ENCODE results near the gene FZR1. TPM values are rescaled to one million over a fixed set of nuclear protein-coding genes. Genes with fewer than 3 reads are reported as not detected.

The FZR1 gene
- total RNA-seq, 4 donors from 2014 or later, result 18.6 to 31.8 (median 25.7) TPM

DNA sequence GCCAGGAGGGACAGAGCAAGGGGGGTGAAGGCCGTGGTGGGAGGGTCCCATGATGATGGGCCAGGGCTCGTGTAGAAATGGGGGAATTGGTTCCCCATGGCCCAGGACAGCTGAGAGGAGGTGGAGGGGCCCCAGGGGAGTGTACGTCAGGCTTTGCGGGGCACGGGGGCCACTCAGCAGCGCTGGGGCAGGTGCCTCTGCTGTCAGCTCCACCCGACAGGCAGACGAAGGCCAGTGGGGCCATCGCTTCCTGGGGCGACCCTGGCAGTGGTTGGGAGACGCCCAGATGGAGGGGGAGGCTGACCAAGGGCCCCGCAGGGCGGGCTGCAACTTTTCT, 31.0 kb downstream of the FZR1 start:
- TF ChIP-seq, protein P1, sequence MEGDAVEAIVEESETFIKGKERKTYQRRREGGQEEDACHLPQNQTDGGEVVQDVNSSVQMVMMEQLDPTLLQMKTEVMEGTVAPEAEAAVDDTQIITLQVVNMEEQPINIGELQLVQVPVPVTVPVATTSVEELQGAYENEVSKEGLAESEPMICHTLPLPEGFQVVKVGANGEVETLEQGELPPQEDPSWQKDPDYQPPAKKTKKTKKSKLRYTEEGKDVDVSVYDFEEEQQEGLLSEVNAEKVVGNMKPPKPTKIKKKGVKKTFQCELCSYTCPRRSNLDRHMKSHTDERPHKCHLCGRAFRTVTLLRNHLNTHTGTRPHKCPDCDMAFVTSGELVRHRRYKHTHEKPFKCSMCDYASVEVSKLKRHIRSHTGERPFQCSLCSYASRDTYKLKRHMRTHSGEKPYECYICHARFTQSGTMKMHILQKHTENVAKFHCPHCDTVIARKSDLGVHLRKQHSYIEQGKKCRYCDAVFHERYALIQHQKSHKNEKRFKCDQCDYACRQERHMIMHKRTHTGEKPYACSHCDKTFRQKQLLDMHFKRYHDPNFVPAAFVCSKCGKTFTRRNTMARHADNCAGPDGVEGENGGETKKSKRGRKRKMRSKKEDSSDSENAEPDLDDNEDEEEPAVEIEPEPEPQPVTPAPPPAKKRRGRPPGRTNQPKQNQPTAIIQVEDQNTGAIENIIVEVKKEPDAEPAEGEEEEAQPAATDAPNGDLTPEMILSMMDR (IDR thresholded peaks at IDR 0.05), result no peak
- TF ChIP-seq EP300 (IDR thresholded peaks at IDR 0.05) (no peak), POLR2A (IDR thresholded peaks at IDR 0.05) (no peak)
- peaks cover 12 to 57% (median 18%) of the 10 kb centered on the region in 3 donors for H3K36me3 ChIP-seq
- no peak for DNase-seq (ENCODE audit: low spot score in 2 of 2)
- no peaks in the 10 kb centered on the region for H3K9me3 ChIP-seq
- no peaks in the 10 kb centered on the region for H3K27me3 ChIP-seq
- 20 to 39% methylated on average over 13 of the region's 13 CpGs for WGBS, 2 donors
- H3K4me1 ChIP-seq, result peaks cover 0 to 42% (median 30%) of the 10 kb centered on the region in 4 donors
- peak overlapping the region in 3 of 4 donors; percentile 11 to 41 (median 13) for H3K4me3 ChIP-seq
- H3K27ac ChIP-seq, result peak overlapping the region; percentile 82 to 96 (median 90)

DNA sequence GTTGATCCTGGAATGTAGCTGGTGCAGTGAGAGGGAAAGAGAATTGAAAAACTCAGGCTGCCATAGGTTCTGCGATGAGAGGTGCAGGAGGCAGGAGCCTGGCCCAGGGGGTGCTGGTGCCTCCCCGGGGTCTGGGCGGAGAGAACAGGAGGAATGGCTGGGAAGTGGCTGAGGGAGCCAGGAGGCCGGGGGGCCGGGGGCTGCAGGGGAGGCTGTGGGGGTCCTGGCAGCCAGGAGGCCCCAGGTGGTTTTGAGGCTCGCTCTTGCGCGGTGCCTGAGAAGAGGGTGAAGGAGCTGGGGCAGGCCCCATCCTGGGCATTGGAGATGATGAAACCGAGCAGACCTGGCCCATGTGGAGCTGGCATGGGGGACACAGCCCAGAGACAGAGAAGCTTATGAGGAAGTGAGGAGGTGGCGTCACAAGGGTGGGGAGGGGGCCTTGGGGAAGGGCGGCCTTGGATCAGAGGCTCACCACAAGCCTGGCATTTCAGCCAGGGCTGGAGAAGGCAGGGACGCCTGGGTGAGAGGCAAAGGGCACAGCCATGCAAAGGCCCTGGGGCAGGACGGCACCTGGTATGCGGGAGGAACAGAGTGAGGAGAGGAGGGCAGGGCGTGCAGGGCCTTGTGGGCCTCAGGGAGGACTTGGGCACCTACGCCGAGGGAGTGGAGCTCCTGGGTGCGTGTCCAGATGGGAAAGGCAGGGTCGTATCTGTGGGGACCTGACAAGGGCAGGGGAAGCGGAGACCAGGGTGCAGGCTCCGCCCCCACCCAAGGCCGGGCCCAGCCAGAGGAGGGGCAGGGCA, 31.5 kb downstream of the FZR1 start:
- H3K4me1 ChIP-seq, result peaks cover 0 to 42% (median 30%) of the 10 kb centered on the region in 4 donors
- 64 to 74% methylated on average over 22 of the region's 22 CpGs for WGBS, 2 donors
- peaks cover 10 to 52% (median 17%) of the 10 kb centered on the region in 3 donors for H3K36me3 ChIP-seq
- TF ChIP-seq EP300 (IDR thresholded peaks at IDR 0.05), result no peak
- TF ChIP-seq, protein P1 (IDR thresholded peaks at IDR 0.05), result no peak
- TF ChIP-seq POLR2A (IDR thresholded peaks at IDR 0.05), result no peak
- DNase-seq (ENCODE audit: low spot score in 2 of 2), result no peak
- H3K4me3 ChIP-seq, result peak overlapping the region in 3 of 4 donors; percentile 11 to 41 (median 13)
- no peaks in the 10 kb centered on the region for H3K9me3 ChIP-seq
- peak overlapping the region; percentile 82 to 96 (median 90) for H3K27ac ChIP-seq
- H3K27me3 ChIP-seq, result no peaks in the 10 kb centered on the region

DNA sequence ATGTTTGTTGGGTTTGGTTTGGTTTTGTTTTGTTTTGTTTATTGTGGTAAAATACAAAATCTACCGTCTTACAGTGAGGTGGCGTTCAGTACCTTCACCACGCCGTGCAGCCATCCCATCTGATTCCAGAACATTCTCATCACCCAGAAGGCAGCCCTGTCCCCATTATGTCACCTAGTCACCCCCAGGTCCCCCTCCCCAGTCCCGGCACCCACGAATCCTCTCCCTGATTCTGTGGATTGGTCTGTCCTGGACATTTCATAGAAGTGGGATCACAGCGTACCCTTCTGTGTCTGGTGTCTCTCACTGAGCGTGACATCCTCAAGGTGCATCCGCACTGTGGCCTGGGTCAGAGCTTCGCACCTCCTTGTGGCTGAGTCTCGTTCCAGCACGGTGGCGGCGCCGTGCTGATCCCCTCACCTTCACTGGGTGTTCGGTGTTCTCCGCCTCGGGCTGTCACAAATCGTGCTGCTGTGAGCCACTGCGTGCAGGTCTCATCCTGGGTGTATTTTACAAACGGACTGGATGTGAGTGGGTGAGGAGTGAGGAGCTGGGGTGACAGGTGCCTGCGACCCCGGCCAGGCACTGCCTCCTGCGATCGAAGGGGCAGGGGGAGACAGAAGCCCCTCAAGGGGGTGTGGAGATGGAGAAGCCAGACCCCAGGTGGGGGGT, 32.3 kb downstream of the FZR1 start:
- Histone ChIP-seq H3K36me3 (peaks cover 7 to 52% (median 12%) of the 10 kb centered on the region in 3 donors), H3K4me1 (peaks cover 0 to 48% (median 30%) of the 10 kb centered on the region in 4 donors), H3K27ac (peak overlapping the region; percentile 82 to 96 (median 90)), H3K9me3 (no peaks in the 10 kb centered on the region), H3K4me3 (no peak overlapping the region), H3K27me3 (no peaks in the 10 kb centered on the region)
- 77 to 83% methylated on average over 24 to 25 of the region's 25 CpGs for whole genome bisulfite sequencing, 2 donors
- DNase-seq (ENCODE audit: low spot score in 2 of 2), result no peak
- no peak for TF ChIP-seq EP300 (IDR thresholded peaks at IDR 0.05)
- no peak for TF ChIP-seq POLR2A (IDR thresholded peaks at IDR 0.05)
- TF ChIP-seq, protein P1 (IDR thresholded peaks at IDR 0.05), result no peak

DNA sequence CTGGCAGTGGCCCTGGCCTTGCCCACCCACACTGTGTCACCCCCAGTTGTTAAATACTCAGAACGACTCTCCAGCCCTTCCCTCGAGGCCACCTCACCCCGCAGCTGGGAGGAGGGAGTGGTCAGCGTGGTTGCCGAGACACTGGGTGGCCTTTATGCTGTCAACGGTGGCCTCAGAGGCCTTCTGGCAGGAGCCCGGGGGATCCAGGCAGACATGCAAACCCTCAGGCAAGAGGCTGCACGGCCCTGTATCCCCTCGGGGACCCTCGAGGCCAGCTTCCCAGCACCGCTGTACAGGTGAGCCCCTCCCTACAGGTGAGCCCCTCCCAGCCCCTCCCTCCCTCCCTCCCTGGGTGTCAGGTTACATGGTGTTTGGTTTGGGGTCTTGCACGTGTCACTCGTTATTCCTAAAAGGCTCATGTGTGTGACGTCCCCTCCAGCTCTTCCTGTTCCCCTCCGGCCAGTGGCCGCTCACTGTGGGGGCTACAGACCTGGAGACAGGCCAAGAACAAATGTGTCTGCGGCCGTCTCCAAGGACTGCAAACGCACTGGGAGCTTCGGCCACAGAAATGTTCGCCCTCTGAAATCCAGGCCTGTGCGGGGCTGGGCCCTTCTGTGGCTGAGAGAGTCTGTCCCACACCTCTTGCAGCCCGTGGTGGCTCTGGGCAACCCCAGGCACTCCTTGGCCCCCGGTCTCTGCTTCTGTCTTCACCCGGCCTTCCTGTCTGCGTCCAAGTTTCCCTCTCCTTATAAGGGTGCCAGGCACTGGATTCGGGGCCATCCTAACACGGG, 33.0 kb downstream of the FZR1 start, which contains the start of gene TEKTIP1:
TEKTIP1 (plus strand) TSS at position 210 of the 791 bp plus-strand sequence; CDS start at position 214, 4 bp downstream.
- Histone ChIP-seq H3K27ac (peak within 1 kb of the TSS; percentile 82 to 96 (median 90)), H3K4me3 (no peak within 1 kb of the TSS), H3K9me3 (no peaks in the 10 kb centered on the region), H3K27me3 (no peaks in the 10 kb centered on the region), H3K4me1 (peaks cover 0 to 56% (median 30%) of the 10 kb centered on the region in 4 donors), H3K36me3 (peaks cover 7 to 52% (median 11%) of the 10 kb centered on the region in 3 donors)
- no peak for DNase-seq (ENCODE audit: low spot score in 2 of 2)
- 38 to 48% methylated on average over 26 of the region's 28 CpGs for WGBS, 2 donors
- TF ChIP-seq, protein P1 (IDR thresholded peaks at IDR 0.05), result no peak
- TF ChIP-seq EP300 (IDR thresholded peaks at IDR 0.05) (no peak), POLR2A (IDR thresholded peaks at IDR 0.05) (no peak)
